OCI-LY3 (cell line): ENCODE results near the gene SYT8.

Experiments used
- H2AFZ ChIP-seq: fragments of 200-600, 300-600 bp; shearing (Covaris generic); 2 replicates; pipeline ENCODE4 v1.6.0; 2014; ENCODE audit warnings: antibody characterized with exemption, low read depth, low read length
- H3K27ac ChIP-seq: fragments of 200-600, 300-600 bp; sonication (generic); 2 replicates; pipeline ENCODE4 v1.5.1; 2014; ENCODE audit warnings: mild to moderate bottlenecking, low read length, moderate library complexity, mixed read lengths
- H3K27me3 ChIP-seq: fragments of 200-600, 300-600 bp; sonication (generic); 2 replicates; pipeline ENCODE4 v1.6.1; 2014; ENCODE audit warnings: low read depth, low read length, mixed read lengths
- H3K36me3 ChIP-seq: fragments of 200-600, 300-600 bp; sonication (generic); replicated peaks from 2 replicates; pipeline ENCODE3; 2014; ENCODE audit warnings: low read depth, low read length, mixed read lengths
- H3K4me1 ChIP-seq: fragments of 300-600, 200-600 bp; sonication (generic); 2 replicates; pipeline ENCODE4 v1.6.1; 2014; ENCODE audit warnings: low read length, mixed read lengths
- H3K4me2 ChIP-seq: fragments of 200-600, 300-600 bp; sonication (generic); 2 replicates; pipeline ENCODE4 v1.6.1; 2014; ENCODE audit warnings: low read length, mixed read lengths
- H3K4me3 ChIP-seq: fragments of 300-600, 200-600 bp; sonication (generic); 2 replicates; pipeline ENCODE4 v1.5.1; 2014; ENCODE audit warnings: antibody characterized with exemption, mild to moderate bottlenecking, low read length, moderate library complexity
- H3K79me2 ChIP-seq: fragments of 300-600, 200-600 bp; shearing (Covaris generic); 2 replicates; pipeline ENCODE4 v1.6.1; 2014; ENCODE audit warnings: mild to moderate bottlenecking, low read length, mixed read lengths
- H3K9ac ChIP-seq: fragments of 300-600, 200-600 bp; shearing (Covaris generic); 2 replicates; pipeline ENCODE4 v1.6.0; 2014; ENCODE audit warnings: mild to moderate bottlenecking, low read length, moderate library complexity
- H3K9me3 ChIP-seq: fragments of 200-600, 300-600 bp; shearing (Covaris generic); 2 replicates; pipeline ENCODE4 v1.6.1; 2014; ENCODE audit warnings: low read length, mixed read lengths; ENCODE audit not compliant: insufficient read depth
- H4K20me1 ChIP-seq: fragments of 200-600, 300-600 bp; sonication (generic); 2 replicates; pipeline ENCODE4 v1.6.1; 2016; ENCODE audit warnings: low read length, mixed read lengths; ENCODE audit not compliant: insufficient read depth
- EZH2phosphoT487 ChIP-seq: fragments of 200-600 bp; shearing (Covaris generic); IDR thresholded peaks from 2 replicates; pipeline ENCODE4 v1.6.1; 2018; ENCODE audit warnings: antibody characterized with exemption, mixed run types, low read depth
- TF ChIP-seq, protein P1 (sequence below): fragments of 200-600, 300-600 bp; sonication (generic); IDR thresholded peaks from 2 replicates; pipeline ENCODE4 v1.5.1; 2014; ENCODE audit warnings: antibody characterized with exemption, low read length, low read depth

SYT8 gene

DNA sequence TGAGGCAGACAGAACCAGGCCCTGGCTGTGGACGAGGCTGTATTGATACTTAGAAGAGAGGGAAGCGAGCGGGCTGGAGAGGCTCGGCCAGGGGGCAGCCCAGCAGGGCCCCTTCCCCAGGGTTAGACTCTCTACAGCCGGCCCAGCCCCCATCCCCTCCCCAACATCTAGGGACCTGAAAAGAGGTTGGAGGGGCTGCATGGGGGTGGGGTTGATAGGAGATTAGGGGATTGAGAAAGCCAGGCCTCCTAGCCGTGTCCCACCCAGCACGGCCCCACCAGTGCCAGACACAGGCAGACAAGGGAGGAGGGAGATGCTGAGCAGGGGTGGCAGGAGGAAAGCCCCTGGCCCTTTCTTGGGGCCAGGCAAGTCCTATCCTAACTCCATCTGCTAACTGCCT lies 23.8 kb downstream of the SYT8 start:
- TF ChIP-seq, protein P1, sequence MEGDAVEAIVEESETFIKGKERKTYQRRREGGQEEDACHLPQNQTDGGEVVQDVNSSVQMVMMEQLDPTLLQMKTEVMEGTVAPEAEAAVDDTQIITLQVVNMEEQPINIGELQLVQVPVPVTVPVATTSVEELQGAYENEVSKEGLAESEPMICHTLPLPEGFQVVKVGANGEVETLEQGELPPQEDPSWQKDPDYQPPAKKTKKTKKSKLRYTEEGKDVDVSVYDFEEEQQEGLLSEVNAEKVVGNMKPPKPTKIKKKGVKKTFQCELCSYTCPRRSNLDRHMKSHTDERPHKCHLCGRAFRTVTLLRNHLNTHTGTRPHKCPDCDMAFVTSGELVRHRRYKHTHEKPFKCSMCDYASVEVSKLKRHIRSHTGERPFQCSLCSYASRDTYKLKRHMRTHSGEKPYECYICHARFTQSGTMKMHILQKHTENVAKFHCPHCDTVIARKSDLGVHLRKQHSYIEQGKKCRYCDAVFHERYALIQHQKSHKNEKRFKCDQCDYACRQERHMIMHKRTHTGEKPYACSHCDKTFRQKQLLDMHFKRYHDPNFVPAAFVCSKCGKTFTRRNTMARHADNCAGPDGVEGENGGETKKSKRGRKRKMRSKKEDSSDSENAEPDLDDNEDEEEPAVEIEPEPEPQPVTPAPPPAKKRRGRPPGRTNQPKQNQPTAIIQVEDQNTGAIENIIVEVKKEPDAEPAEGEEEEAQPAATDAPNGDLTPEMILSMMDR: no peak
- no peak for TF ChIP-seq EZH2phosphoT487
- H3K4me1 ChIP-seq: peaks cover 37% of the 10 kb centered on the region
- no peak overlapping the region for H3K4me3 ChIP-seq
- H3K79me2 ChIP-seq: peaks cover 99% of the 10 kb centered on the region
- no peak overlapping the region for H3K27ac ChIP-seq
- H2AFZ ChIP-seq: no peak overlapping the region
- no peak overlapping the region for H3K9ac ChIP-seq
- 0 out of 2 replicates have a peak overlapping the region, but pooled peaks have one; percentile 79 for H3K4me2 ChIP-seq
- no peaks in the 10 kb centered on the region for H3K9me3 ChIP-seq
- peaks cover 74% of the 10 kb centered on the region for H3K36me3 ChIP-seq
- peaks cover 94% of the 10 kb centered on the region for H4K20me1 ChIP-seq
- no peaks in the 10 kb centered on the region for H3K27me3 ChIP-seq

DNA sequence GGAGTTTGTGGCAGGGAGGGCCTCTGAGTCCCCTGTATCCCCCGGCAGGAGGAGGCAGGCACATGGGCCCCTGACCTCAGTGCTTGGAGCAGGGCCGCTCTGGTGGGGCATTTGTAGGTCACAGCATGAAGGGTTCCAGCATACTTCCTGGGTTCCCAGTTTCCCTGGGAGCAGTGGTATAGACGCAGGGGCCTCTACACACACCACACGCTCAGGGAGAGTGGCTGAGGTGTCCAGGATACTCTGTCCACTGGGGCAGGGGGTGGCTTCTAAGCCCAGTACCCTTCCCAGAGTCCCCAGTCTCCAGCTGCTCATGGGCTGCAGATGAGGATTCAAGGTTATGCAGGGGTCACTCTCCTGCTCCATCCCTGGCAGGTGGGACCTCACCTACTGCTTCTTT lies 24.2 kb downstream of the SYT8 start:
- Histone ChIP-seq H3K27me3 (no peaks in the 10 kb centered on the region), H4K20me1 (peaks cover 99% of the 10 kb centered on the region), H3K36me3 (peaks cover 72% of the 10 kb centered on the region), H3K4me2 (no peak overlapping the region), H3K9ac (no peak overlapping the region), H2AFZ (no peak overlapping the region), H3K4me3 (no peak overlapping the region), H3K79me2 (peaks cover 97% of the 10 kb centered on the region), H3K4me1 (peaks cover 37% of the 10 kb centered on the region), H3K9me3 (no peaks in the 10 kb centered on the region), H3K27ac (no peak overlapping the region)
- TF ChIP-seq, protein P1: no peak

DNA sequence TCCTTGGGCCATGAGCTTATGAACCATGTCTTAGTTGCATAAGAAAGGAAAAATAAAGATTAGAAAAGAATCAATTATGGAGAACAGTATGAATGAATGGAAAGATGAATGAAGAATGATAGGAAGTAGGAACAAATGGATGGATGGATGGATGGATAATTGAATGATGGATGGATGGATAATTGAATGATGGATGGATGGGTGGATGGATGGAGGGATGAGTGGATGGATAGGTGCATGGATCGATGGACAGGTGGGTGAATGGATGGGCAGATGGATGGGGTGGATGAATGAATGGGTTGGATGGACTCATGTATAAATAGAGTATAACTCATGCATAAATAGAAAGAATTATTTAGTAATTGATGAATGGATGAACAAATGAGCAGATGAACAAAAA lies 25.3 kb downstream of the SYT8 start:
- no peak overlapping the region for H3K27ac ChIP-seq
- H4K20me1 ChIP-seq: peaks cover 100% of the 10 kb centered on the region
- H3K36me3 ChIP-seq: peaks cover 71% of the 10 kb centered on the region
- no peaks in the 10 kb centered on the region for H3K27me3 ChIP-seq
- no peaks in the 10 kb centered on the region for H3K9me3 ChIP-seq
- peaks cover 94% of the 10 kb centered on the region for H3K79me2 ChIP-seq
- no peak overlapping the region for H3K9ac ChIP-seq
- H2AFZ ChIP-seq: no peak overlapping the region
- TF ChIP-seq EZH2phosphoT487: no peak
- TF ChIP-seq, protein P1: no peak
- no peak overlapping the region for H3K4me2 ChIP-seq
- peaks cover 37% of the 10 kb centered on the region for H3K4me1 ChIP-seq
- no peak overlapping the region for H3K4me3 ChIP-seq

DNA sequence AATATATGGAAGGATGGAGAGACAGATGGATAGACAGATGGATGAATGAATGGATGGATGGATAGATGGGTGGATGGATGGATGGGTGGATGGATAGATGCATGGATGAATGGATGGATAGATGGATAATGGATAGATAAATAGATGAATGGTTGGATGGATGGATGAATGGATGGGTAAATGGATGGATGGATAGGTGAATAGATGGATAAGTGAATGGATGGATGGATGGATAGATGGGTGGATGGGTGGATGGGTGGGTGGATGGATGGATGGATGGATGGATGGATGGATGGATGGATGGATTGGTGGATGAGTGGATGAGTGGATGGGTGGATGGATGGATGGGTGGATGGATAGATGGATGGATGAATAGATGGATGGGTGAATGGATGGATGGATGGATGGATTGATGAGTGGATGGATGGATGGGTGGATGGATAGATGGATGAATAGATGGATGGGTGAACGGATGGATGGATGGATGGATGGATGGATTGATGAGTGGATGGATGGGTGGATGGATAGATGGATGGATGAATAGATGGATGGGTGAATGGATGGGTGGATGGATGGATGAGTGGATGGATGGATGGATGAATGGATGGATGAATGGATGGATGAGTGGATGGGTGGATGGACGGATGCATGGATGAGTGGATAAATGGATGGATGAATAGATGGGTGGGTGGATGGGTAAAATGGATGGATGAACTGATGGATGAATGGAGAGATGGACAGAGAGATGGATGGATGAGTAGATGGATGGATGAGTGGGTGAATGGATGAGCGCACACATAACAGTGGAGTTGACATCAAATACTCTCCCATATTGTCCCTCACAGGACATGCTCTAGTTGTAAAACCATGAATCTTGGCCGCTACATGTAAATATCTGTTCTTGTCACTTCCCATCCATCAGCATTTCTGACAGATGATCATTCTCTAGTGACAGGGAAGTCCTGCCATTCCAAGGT lies 26.9 kb downstream of the SYT8 start:
- H3K4me2 ChIP-seq: no peak overlapping the region
- peaks cover 69% of the 10 kb centered on the region for H3K36me3 ChIP-seq
- H3K79me2 ChIP-seq: peaks cover 83% of the 10 kb centered on the region

More for the DNA sequence above, 26.9 kb downstream of the SYT8 start:
- Histone ChIP-seq H3K4me1 (peaks cover 20% of the 10 kb centered on the region), H2AFZ (no peak overlapping the region), H3K9me3 (no peaks in the 10 kb centered on the region), H3K9ac (no peak overlapping the region), H3K27ac (no peak overlapping the region), H4K20me1 (peaks cover 100% of the 10 kb centered on the region), H3K4me3 (no peak overlapping the region), H3K27me3 (no peaks in the 10 kb centered on the region)
- TF ChIP-seq, protein P1: no peak
- no peak for TF ChIP-seq EZH2phosphoT487
